NCI-H2196 treated with DMSO at 0.1 percent for 48 hours (cell line): ENCODE results near the gene PDLIM1.
"Not testable (repeated sequence)": the region's sequence is repeated elsewhere in the genome, so short reads cannot be mapped to it uniquely, and the experiment has no call there.

Experiments
- DNase-seq: peaks from one replicate; lab custom pipeline; 2025; ENCODE audit not compliant: unreplicated experiment; lab: John Stamatoyannopoulos, UW

PDLIM1 gene

DNA sequence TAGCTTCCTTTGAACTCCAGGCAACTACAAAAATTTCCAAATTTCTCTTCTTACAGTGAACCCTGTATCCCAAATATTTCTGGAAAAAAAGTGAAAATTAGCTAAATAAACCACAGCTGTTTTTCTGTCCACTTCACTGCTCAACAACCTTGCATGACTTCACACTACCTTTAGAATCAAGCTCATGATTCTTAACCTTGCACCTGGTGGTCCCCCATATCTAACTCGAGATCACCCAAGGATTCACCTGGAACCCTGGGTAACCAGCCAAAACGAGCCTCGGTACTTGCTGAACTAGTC, 47.5 kb downstream of the PDLIM1 start:
- no peak for DNase-seq

DNA sequence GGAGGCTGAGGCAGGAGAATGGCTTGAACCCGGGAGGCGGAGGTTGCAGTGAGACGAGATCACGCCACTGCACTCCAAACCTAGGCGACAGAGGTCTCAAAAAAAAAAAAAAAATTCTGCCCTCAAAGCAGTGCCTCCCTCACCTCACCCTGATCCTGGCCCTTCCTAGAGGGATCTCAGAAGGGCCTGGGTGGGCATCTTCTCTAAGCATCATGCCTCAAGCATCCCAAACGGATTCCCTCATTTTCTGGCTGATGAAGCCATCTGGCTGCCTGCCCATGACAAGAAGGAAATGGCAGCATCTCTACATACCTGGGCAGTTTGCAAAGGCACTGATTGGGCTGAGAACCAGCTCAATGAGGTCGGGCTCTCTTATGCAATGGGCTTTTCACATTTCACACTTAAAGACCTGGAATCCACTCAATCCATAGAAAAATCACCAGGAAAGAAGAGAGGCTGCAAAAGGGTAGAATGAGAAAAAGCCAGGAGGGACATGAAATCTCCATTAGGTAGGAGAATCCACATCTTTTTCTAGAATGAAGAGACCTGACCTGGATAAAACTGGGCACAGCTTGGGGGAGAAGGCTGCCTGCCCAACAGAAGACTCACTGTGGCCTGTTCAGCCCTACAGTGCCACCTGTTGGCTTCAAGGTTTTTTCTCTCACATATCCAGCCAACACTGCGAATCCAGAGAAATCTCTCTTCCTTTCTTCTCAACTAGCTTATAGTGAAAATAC, 48.1 kb downstream of the PDLIM1 start:
- DNase-seq, result no peak

DNA sequence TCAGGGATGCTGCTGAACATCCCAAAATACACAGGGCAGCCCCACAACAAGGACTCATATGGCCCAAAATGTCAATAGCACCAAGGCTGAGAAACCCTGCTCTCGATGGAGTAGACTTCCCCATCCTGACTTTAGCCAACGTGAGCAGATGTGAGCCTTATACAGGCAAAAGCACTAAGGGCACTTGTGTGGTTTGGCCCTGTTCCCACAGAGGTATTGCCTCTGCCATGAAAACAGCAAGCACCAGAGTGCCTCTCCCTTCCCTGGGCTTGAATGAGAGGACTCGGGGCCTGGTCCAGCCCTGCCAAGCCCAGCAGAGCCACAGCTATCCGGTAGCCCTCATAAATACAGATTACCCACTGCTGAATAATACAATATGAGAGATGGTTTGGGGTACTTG, 49.3 kb downstream of the PDLIM1 start:
- peak; percentile 26 for DNase-seq

DNA sequence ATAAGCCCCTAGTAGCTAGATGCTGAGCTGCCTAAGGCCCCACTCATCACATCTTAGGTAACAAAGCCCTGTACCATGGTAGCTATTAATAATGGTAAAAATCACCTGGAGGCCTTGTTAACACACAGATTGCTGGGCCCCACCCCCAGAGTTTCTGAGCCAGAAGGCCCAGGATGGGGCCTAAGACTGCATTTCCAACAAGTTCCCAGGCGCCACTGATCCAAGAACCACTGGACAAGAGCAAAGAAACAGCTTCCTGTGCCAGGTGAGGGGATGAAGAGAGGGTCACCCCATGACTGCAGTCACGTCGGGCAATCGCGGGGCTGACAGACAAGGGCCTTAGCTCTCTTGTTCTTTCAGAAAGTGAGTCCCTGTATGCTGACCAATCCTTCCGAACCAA, 50.0 kb downstream of the PDLIM1 start:
- DNase-seq, result no peak

GRCh38 chr10:95240096-95240495, 50.7 kb downstream of the PDLIM1 start:
- not testable (repeated sequence) for DNase-seq

DNA sequence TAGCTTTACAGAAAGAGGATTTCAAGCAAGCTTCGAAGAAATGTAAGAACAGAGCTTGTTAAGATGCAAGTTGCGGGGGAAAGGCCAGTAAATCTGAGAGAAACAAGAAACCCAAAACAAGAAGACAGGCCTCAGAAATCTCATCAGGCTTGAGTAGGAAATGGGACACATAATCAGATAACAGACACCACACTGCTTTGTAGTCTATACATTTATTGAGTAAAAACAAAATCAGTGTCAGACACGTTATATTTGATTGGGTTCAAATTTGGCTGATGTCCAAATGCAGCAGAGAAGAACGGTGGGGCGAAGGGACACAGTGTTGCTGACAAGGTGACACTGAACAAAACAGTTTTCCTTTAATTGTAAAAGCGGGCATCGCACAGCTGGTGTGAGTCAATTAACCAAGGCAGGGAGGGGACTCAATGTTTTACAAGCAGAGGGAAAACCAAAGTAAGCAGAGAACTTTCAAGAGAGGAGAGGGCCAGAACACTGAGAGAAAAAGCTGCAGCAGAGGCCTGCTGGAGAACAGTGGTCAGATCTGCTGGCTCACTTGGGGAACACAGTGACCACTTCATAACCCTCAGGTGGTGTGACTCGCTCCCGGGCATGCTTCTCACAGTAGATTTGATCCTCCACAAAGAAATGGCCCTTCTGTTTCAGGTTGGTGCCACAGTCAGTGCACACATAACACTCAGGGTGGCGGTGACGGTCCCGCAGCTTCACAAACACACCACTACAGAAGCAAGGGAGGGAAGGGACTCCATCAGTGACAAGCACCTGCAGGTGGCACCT, 53.2 kb downstream of the PDLIM1 start:
- no peak for DNase-seq

- no peak for DNase-seq
Observed at GRCh38 chr10:95236068-95236903, 54.5 kb downstream of the PDLIM1 start.

DNA sequence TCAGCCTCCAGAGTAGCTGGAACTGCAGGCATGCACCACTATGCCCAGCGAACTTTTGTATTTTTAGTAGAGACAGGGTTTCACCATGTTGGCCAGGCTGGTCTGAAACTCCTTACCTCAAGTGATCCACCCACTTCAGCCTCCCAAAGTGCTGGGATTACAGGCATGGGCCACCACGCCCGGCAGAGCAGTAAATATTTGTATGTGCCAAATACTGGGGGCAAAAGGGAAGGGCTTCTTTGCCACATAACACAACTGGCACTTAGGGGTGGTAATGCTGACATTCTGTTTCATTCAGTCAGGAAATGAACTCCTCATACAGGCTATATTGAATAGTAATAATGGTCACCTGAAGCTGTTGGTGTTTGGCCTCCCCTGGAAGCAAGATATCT, 55.1 kb downstream of the PDLIM1 start:
- DNase-seq, result no peak

DNA sequence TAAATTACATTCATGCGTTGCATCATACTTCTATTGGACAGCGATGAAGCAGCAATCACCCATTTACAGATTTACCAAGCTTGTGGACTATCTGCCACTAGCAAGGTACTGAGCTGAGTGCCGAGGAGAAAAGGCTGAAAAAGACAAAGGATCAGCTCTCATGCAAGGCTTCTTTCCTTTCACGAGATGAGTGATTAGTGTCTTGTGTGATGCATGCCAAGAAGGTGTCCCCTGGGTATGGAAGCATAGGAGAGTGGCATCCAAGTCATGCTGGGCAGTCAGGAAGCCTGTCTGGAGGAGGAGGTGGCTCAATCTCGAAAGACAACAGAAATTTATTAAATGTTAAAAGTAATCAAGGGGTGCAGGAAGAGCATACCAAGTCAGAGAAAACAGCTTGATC, 55.9 kb downstream of the PDLIM1 start:
- DNase-seq, result no peak

DNA sequence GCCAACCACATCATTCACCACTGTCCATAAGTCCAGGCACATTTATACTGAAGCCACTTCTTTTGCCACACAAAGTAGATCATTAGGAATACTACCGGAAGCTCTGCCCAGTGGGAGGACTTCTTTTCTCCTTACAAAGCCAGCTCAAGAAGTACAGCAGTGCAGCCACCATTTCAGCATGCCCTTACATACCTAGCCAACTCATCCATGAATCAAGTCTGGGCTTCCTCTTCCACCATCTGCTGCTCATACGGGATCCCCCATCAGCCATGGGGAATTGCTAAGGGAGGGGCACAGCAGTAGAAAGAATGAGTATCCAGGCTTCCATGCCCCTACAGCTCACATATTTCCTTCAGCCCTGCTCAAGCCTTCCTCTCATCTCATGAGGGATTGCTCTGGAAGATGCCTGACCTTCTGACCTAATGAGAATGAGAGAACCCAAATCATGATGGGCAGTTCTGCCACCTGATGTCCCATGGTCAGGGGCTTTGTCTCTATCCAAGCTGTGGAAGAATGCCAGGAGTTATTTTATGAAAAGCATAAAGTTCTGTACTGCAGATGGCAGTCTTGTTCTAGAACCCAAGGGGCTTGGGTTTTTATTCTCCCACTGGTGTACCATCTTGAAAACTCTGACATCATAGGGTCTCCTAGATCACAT, 57.3 kb downstream of the PDLIM1 start:
- no peak for DNase-seq

DNA sequence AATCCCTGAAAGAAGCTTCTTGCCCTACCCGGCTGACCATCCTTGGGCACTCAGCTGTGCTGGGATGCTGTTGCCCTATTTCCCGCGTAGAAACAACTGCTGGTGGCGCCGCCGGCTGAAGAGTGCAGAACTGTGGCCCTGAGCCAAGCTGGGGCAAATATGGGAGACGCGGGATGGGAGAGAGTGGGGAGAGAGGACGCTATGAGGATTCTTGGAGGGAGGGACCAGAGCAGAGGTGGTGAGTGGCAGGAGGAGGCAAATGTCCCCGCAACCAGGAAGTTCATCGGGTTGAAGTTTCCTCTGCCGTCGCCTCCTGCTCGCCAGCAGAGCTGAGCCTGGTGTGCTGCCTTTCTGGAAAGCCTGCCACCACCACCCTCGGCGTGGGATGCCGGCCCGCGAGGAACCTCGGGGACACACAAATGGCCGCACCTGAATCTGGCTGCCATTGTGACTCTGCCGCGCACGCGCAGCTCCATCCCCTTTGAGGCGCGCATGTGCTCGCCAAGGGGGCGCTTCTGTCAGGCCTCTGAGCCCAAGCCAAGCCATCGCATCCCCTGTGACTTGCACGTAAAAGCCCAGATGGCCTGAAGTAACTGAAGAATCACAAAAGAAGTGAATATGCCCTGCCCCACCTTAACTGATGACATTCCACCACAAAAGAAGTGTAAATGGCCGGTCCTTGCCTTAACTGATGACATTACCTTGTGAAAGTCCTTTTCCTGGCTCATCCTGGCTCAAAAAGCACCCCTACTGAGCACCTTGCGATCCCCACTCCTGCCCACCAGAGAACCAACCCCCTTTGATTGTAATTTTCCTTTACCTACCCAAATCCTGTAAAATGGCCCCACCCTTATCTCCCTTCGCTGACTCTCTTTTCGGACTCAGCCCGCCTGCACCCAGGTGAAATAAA, 59.9 kb downstream of the PDLIM1 start:
- not testable (repeated sequence) for DNase-seq

DNA sequence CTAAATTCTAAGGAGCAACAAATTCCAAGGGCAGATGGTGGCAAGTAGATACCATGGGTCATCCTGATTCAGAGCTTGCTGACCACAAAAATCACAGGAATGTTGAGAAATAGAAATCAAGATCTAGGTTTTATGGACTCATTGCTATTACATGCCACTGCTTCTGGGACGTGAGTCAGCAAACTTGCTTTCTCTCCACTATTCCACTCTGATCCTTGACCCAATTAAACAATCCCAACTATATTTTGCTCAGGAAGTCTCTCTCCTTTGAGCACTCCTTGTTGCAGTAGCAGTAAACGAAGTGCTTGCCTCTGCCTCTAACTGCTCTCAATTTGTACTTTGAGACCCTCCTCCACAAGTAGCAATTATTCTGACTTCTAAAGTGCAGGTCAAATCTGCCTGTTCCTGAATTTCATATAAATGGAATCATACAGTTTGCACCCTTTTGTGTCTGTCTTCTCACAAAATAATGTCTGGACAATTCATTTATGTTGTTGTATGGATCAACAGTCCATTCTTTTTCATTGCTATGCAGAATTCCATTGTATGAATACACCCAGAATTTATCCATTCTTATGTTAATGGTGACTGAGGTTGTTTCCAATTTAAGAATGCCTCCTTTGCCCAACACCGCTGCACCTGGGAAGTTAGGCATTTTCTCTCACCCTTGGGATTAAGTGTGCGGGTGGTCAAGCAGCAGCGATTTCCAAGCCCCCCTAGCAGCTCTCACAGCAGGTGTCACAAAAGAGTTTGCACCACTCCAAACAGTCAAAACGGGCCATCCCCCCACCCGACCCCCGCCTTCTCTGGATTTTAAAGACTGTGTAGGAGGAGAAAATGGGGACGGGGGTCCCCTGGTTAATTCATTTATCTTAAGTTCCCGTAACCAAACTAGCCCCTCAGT, 60.8 kb downstream of the PDLIM1 start:
- no peak for DNase-seq

DNA sequence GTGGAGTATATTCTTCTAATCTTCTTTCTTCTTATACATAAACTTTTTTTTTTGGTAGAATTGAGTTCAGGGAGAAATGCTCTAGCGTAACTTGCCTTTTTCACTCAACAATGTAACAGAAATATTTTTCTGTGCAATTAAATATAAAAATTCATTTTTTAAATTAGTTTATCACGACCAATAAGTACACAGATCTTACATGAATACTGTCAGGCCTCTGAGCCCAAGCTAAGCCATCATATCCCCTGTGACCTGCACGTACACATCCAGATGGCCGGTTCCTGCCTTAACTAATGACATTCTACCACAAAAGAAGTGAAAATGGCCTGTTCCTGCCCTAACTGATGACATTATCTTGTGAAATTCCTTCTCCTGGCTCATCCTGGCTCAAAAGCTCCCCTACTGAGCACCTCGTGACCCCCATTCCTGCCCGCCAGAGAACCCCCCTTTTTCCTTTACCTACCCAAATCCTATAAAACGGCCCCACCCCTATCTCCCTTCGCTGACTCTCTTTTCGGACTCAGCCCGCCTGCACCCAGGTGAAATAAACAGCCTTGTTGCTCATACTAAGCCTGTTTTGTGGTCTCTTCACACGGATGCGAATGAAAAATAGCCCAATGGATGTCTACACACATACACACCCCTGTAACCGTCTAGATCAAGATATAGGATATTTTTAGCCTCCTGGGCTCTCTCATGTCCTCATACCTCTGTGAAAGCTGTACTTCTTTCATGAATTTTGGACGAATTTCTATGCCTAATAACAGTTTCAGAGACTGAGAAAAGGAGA, 61.7 kb downstream of the PDLIM1 start:
- not testable (repeated sequence) for DNase-seq

GRCh38 chr10:95225136-95225535, 65.7 kb downstream of the PDLIM1 start:
- DNase-seq, result no peak

DNA sequence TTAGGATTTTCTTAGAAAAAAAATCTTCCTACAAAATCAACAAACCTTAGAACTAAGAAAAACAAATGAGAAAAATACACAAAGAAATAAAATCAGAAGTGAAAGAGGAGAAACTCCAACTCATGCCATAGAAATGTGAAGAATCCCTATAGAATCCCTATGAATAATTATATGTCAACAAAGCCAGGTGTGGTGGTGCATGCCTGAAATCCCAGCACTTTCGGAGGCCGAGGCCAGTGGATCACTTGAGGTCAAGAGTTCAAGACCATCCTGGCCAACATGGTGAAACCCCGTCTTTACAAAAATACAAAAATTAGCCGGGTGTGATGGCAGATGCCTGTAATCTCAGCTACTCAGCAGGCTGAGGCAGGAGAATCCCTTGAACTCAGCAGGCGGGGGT, 69.7 kb downstream of the PDLIM1 start:
- no peak for DNase-seq

GRCh38 chr10:95220539-95220938, 70.3 kb downstream of the PDLIM1 start:
- no peak for DNase-seq

DNA sequence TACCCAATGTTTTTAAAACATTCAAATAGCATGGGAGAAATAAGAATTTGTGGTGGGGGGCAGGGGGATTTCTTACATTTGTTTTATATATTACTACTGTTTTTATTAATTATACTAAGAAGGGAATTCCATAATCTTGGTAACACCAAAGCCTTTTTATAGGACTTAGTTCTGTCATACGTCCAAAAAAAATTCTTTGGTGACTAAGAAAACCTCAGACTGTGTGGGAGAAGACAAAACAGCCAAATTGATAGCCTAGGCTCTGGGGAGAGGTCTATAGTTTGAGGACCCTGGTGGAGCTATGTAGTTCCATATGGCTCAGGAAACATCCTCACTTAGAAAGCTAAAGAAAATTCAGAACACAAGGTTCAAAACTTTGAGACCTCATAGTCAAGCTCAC, 73.3 kb downstream of the PDLIM1 start:
- DNase-seq, result no peak

GRCh38 chr10:95214793-95215192, 76.0 kb downstream of the PDLIM1 start:
- DNase-seq, result no peak
